ENCODE results near the gene LYL1.
A peak's percentile ranks its signal among the peaks of the same experiment; 100 is the strongest.

The LYL1 gene

DNA sequence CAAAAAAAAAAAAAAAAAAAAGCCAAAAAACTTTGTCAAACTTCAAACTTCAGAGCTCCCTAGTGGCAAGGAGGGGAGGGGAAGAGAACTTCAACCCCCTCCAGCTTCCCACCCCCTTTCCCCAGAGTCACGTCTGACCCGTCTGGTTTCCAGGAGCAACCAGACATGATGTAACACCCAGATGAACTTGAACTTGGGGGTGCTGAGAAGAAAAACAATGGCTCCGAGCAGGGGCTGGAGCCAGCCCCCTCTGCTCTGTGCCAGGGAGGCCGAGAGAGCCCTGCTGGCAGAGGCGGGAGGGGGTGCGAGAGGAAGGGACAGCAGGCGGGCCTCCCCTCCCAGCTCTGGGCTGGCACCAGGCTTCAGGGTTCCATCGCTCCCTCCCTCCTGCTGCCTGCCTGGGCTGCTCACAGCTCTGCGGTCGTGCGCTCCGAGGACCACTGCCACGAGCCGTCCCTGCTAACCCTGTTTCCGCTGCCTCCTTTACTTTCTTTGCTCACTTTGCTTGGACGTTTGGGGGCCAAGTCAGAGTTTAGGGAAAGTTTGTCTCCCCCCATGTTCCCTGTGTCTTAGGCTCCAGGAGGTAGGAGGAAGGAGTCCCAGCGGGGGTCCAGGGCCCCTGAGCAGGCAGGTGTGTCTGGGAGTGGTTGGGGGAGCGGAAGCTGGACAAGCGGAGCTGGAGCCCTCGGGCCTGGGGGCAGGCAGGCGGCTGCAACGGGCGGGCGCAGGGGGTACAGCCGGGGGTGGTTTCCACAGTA is 11.1 kb downstream of the LYL1 start:
- no peak for DNase-seq

GRCh38 chr19:13090511-13091231 is 12.0 kb downstream of the LYL1 start:
- DNase-seq: no peak

- no peak for DNase-seq
Observed at GRCh38 chr19:13089857-13090507, 12.7 kb downstream of the LYL1 start.

DNA sequence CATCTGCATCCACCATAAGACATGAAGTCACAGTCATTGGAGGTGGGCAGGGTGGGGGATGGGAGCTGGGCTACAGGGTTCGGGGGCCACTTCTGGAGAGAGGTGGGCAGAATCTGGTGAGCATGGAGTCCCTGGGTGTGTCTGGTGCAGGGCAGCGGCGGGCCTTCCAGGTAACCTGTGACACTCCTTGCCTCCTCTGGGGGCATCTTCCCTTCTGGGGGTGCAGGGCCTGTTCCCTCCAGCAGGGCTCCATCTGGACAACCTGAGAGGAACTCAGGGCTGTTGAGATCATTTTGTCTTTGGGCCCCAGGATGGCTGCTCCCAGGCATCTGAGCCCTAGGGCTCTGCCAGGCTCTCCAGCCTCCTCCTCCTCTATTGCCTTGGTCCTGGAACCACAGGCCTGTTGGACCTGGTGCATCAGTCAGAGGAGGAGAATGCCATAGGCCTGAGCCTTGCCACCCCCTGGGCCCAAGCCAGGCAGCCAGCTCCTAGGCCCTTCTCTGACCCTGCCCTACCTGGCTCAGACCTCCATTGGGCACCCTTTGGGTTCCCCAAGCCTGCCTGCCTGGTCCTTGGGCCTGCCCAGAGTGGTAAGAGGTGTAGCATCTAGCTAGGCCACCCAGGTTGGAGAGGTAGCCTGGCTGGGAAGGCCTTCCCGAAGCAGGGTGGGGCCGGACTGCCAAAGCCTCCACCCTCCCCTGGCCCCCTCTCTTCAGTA is 13.4 kb downstream of the LYL1 start:
- DNase-seq: peak; percentile 38

DNA sequence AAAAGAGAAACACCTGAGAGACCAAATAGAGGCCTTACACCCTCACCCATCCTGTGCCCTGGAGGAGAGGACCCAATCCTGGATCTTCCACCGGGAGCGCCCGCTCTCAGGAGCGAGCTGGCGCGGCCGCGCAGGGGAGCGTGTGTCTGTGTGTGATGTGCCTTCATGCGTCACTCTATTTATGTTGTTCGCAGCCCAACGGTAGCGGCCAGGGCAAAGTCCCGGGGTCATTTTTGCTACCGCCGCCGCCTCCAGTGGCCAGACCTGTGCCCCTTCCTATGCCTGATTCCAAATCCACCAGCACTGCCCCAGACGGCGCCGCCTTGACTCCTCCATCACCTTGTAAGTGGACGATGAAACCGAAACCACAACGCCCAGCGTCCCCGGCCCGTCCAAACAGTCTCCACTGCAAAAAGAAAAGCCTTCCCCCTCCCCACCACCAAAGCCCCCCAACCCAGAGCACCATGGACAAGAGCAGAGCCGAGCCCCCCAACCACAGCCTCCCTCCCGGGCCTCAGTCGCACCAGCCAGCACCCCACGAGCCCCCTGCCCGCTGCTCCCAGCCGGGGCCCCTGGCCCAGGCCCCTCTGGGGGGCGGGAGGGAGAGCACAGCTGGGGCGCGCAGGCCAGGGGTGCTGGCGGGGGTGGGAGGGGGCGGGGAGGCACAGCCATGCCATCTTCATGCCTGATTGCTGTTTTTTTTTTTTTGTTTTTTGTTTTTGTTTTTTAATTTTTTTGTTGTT is 14.7 kb downstream of the LYL1 start:
- no peak for DNase-seq

DNA sequence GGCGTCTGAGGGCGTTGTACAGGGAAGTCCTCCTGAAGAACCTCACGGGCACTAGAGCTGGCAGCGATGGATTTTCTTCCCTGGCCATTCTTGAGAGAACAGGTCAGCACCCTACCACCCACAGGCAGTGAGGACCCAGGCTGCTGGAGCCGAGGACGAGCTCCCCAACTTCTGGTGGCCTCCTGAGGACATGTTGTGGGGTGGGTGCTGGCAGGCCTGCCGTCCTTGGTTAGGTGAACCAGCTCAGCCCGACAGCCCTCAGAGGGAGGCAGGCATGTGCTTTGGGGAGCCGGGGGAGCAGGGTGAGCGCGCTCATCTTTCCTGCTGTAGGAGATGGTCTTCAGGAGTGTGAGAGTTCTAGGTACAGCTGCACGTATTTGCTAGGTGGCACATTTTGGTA is 15.4 kb downstream of the LYL1 start:
- DNase-seq: no peak

DNA sequence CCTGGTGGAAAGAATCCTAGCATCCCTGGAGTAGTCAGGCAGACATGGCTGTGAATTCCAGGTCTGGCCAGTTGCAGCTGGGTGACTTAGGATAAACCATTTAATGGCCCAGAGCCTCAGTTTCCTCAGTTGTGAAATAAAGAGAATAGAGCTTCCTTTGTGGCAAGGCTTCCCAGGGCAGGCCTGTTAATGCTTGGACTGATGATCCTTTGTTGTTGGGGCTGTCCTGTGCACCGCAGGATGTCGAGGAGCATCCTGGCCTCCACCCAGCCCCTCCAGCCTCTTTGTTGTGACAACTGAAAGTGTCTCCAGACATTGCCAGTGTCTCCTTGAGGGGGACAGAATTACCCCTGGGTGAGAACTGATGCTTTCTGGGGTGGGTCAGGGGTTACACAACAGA is 16.3 kb downstream of the LYL1 start:
- DNase-seq: no peak

DNA sequence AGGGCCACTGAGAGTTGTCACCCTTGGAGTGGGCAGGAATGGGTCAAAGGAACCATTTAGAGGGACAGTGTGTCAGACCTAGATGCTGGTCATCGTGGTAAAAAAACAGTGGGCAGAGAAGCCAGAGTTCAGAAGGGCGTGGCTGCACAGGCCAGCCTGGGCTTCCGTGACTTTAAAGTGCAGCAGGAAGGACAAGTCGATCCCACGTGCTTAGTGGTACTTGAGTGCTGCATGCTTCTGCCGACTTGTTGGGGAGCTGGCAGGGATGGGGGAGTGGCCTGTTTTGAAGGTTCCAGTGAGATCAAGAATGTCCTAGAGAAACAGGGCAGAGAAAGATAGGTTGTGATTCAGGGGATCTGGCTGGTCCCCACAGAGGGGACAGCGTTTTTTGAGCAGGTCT is 17.0 kb downstream of the LYL1 start:
- no peak for DNase-seq

- no peak for DNase-seq
Observed at GRCh38 chr19:13083627-13084026, 19.0 kb downstream of the LYL1 start.

GRCh38 chr19:13083008-13083404 is 19.7 kb downstream of the LYL1 start:
- no peak for DNase-seq

DNA sequence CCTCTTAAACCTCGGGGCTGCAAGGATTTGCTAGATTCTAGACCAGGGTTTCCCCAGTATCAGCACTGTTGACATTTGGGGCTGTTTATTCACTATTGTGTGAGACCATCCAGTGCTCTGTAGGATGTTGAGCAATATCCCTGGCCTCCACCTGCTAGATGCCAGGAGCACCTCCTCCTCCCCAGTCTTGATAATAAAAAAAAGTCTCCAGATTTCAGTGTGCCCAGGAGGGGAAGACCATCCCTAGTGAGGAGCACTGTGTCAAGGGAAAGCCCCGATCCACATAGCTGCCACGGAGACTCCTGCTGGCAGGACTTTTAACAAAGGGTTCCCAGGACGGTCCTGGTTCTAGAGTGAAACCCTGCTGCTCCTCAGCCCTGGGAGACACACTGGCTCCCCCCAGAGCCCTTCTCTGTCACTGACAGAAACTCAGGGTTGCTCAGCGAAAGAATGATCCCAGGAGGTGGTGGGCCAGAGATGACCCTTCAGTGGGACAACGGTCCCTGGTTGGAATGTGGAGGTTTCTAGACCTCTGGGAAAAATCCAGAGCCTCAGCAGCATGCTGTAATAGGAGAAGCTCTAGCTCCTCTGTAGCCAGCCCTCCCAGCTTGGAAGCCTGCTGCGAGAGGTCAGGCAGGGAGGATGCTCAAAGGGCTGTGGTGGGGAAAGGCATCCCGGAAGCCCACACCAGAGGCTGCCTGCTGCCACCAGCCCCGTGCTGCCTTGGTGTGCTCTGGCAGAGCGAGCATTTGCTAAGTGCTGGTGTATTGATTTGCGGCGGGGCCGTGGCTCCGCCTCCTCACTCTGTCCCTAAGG is 20.3 kb downstream of the LYL1 start:
- no peak for DNase-seq

- no peak for DNase-seq
Observed at GRCh38 chr19:13079542-13079986, 23.1 kb downstream of the LYL1 start.

DNA sequence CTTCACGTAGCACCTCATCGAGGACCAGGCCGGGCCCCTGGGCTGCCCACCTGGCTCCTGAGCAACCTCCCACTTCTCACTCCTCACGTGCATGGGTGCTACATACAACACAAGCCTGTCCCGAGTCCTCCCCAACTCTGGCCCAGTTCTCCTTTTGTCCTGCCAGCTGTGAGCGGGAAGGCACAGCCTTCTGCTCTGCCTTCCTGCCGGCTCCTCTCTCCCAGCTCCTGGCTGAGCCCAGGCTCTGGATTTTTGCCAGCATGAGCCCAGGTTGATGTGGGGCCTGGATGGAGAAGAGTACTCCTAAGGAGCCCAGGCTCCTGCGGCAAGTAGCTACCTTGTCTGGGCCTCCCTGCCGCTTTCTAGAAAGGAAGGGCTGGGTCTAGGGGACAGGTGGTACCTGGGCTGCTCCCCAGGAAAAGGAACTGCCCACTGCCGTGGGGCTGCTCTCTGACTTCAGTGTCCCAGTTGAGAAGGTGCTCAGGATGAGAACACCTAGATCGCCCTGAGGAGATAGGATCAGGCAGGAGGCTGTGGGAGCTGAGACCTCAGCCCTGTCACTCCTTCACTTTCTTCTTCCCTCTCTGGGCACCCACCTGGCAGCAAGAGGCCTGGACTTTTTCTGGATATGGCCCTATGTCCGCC is 23.6 kb downstream of the LYL1 start:
- DNase-seq: no peak

DNA sequence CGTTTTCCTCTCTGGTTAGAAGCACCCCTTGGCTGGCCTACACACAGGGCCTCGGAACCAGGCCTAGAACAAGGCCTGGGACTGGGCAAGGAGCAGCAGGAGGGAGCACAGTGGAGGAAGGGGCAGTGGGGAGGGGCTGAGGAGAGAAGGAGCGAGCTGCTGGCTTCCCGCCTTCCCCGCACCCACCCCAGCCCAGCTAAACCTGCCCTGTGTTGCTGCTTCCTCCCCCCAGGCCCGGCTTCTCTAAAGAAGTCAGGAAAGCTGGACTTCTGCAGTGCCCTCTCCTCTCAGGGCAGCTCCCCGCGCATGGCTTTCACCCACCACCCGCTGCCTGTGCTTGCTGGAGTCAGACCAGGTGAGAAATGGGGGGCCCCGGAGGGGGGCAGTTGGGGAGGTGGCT is 24.3 kb downstream of the LYL1 start:
- DNase-seq: no peak

GRCh38 chr19:13077240-13077639 is 25.4 kb downstream of the LYL1 start:
- no peak for DNase-seq

- DNase-seq: no peak
Observed at GRCh38 chr19:13076787-13077186, 25.9 kb downstream of the LYL1 start.

GRCh38 chr19:13076320-13076719 is 26.3 kb downstream of the LYL1 start:
- no peak for DNase-seq

DNA sequence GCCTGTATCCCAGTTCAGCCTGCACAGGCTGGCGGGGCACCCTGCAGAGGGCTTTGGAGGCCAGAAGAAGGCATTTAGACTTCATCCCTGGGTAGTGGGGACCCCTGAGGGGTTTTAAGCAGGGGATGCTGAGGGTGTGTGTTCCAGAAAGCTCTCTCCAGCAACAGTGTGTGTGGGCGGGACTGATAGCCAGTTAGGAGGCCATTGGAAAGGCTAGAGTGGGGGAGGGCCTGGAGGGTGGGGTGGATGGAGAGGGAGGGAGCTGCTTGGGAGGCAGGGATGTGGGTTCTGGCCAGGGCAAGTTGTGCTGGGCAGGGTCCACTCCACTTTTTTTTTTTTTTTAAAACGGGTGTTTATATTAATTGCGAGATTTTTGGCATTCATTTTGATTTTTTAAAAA is 28.3 kb downstream of the LYL1 start:
- no peak for DNase-seq

DNA sequence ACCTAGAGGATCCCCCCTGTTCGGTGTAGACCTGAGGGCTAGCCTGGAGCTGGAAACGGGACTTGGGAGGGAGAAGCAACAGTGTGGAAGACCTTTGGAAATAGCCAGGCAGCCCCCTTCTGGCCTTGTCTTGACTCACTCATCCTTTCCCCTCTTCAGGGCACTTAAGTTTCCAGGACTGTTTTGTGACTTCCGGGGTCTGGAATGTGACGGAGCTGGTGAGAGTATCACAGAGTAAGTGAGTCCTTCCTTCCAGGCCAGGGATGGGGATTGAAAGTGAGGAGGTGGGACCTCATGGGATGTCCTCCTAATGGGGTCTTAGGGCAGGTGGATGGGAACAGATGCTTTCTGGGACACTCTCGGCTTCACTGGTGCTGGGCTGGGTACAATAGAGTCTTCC is 29.4 kb downstream of the LYL1 start:
- no peak for DNase-seq

- DNase-seq: no peak
Observed at GRCh38 chr19:13072188-13072908, 30.3 kb downstream of the LYL1 start.
